SIG-M5 treated with dmso at 0.1 percent for 504 hours (cell line): ENCODE data around the gene TM4SF4.
"Not testable (repeated sequence)": the region's sequence is repeated elsewhere in the genome, so short reads cannot be mapped to it uniquely, and the experiment has no call there.

Experiments used
- DNase-seq: peaks from one replicate; lab custom pipeline; 2025; ENCODE audit not compliant: unreplicated experiment; lab: John Stamatoyannopoulos, UW

Gene TM4SF4, protein sequence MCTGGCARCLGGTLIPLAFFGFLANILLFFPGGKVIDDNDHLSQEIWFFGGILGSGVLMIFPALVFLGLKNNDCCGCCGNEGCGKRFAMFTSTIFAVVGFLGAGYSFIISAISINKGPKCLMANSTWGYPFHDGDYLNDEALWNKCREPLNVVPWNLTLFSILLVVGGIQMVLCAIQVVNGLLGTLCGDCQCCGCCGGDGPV

DNA sequence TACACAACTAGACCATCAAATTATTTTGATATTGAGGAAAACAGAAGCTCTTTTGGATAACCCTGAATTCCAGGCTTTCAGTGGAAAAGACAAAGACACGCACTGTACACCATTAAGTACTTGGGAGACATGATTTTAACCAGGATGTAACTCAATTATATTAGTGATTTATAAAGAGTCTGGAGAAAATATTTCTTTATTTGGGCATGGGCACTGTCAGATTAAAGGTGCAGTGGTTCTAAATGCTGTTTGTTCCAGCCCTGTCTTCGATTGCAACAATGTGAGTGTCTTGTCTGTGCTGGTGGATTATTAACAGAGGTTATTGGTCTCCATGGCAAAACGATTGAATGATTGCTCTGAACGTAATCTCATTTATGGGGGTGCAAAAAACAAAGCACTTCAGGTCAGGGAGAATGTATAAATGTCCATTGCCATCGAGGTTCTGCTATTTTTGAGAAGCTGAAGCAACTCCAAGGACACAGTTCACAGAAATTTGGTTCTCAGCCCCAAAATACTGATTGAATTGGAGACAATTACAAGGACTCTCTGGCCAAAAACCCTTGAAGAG lies at the start of gene TM4SF4:
Gene TM4SF4, plus strand, starts transcription at position 448 of the 568 bp plus-strand sequence. CDS start 181 bp downstream, outside the sequence.
- DNase-seq = no peak

DNA sequence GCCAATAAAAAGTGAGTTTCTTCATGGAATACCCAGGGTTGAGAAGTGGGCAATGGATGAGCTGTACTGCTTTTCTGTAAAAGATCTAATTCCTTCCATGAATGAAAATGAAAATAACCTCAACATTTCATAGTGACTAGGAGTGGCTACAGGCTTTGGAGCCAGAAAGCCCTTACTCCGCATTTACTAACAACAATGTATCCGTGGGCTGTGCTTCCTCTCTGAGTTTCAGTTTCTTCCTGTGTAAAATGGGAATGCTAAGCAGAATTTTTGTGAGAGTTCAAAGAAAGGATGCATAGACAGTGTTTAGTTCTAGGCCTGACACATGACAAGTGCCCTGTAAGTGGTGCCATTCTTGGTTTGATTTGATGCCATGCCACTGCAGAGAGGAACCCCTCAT lies 49.6 kb upstream of the TM4SF4 start:
- no peak for DNase-seq

DNA sequence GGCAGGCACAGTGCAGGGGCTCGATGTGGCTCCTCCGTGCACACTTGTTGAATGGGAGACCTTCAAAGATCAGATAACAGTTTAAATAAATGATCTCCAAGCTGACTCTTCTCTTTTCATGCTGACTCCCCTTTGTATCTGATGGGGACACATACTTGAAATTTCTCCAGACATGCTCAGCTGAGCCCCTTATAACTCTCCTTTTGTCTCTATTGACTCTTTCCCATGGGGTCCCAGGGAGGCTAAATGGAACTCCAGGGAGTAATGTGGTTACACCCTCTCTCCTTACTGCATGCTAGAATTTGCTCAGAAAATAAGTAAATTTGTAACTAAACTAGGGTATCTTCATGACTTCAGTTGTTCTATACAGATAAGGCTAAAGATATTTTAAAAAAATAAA lies 48.2 kb upstream of the TM4SF4 start:
- DNase-seq = no peak

DNA sequence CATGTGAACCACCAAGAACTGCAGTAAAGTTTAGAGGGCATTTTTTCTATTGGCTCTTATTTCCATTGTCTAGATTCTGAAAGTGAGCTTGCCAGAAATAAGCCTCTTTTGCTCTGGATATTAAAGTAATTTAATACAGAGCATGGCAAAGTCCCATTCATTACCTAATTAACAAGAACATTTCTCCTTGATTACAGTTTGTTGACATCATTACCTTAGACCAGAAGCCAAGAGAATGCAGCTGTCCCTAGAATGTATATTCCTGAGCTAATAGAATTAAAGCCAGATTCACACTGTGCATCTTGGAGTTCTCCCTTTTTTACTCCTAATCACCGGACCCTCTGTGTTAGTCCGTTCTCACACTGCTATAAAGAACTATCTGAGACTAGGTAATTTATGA lies 46.4 kb upstream of the TM4SF4 start:
- DNase-seq = no peak

DNA sequence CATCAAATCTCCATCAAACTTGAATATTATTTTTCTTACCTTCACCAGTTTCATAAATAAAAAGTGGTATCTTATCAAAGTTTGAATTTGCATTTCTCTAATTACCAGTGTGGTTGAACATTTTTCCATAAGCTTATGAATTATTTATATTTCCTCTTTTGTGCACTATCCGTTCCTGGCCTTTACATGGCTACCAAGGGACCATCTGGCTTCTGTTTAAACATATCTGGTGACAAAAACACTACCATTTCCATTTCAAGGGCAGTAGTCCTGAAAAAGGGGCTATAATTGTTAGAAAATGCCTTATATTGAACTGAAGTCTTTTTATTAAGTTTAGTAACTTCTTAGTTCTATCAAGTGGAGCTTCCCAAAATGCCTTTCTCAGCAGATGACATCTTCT lies 44.3 kb upstream of the TM4SF4 start:
- no peak for DNase-seq

DNA sequence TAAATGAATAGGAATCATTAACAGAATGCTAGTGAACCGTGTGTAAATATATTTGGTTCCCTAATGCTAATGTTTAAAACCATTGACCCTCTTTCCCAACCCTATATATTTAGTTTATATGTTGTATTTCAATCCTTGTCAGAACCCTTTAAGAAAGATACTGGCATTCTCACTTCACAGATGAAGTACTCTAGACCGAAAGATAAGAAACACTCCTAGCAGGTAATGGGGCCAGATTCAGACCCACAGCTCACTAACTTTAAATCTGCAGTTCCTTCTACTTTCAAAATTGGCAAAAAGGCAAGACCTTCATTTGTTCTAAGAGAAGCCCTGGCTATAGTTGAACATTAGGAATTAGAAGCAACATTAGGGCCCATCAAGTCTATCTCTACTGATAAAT lies 42.3 kb upstream of the TM4SF4 start:
- no peak for DNase-seq

DNA sequence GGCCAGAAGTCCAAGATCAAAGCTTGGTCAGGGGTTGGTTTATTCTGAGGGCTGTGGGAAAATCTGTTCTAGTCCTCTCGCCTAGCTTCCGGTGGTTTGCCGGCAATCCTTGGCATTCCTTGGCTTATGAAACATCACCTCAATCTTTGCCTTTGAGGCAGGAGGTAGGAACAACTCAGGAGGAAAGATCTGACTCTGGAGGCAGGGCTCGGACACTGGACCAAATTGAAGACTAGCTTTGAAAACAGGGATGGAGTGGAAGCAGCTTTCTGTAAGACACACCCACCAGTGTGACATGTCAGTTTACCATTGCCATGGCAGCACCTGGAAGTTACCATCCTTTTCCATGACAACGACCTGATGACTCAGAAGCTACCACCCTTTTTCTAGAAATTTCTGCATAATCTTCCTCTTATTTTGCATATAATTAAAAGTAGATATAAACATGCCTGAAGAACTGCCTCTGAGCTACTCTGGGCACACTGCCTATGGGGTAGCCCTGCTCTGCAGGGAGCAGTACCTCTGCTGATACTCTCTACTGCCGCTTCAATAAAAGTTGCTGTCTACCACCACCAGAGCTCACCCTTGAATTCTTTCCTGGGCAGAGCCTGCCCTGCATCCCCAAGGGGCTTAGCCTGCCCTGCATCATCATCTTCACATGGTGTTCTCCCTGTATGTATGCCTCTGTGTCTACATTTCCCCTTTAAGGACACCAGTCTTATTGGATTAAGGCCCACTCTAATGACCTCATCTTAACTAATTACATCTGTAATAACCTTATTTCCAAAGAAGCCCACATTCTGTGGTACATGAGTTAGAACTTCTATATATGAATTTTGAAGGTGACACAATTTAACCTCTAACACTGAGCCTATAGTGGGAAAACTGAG lies 38.3 kb upstream of the TM4SF4 start:
- DNase-seq = no peak

DNA sequence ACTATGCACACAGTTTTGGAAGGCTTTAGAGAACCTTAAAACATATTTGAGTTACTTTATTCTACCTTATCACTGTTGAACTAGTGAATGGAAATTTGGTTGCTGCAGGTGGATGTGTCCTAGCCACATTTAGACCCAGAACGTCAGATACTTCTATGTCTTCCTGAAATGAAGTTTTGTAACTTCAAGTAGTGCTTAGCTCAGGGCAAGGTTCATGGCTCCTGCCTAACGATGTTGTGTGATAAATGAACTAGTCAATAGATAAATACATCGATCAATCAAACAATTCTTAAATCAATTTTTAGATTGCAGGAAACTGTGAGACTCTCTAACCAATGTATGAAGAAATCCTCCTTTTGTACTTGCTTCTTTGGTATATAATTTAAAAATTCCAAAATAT lies 37.2 kb upstream of the TM4SF4 start:
- no peak for DNase-seq

DNA sequence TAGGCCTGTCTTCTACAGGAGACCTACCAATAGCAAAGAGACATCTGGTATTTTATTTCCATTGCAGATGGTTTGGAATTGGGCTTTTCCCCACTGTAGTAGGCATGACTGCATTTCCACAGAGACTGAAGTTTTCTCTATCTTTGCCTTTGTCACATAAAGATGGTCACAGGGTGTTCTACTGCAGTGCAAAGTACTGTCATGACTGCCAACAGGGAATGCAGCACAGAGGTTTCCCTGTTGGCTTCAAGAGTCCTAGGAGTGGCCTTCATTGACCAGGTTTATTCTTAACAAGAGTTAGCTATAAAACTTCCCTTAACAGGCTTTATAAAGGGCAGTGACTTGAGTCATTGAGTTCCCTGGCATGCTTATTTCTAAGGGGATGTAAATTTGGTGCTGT lies 36.8 kb upstream of the TM4SF4 start:
- no peak for DNase-seq

DNA sequence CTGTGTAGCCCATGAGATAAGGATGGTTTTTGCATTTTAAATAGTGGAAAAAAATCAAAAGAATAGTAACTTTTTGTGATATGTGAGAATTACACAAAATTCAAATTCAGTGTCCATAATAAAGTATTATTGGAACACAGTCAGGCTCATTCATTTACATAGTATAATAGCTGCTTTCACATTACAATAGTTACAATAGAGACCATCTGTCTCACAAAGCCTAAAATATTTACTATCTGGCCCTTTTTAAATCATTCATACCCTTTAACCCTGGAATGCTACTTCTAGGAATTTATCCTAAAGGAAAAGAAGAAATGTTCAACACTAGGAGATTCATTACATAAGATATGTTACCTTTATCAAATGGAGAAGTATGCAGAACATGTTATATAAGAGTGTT lies 35.5 kb upstream of the TM4SF4 start:
- DNase-seq = no peak

DNA sequence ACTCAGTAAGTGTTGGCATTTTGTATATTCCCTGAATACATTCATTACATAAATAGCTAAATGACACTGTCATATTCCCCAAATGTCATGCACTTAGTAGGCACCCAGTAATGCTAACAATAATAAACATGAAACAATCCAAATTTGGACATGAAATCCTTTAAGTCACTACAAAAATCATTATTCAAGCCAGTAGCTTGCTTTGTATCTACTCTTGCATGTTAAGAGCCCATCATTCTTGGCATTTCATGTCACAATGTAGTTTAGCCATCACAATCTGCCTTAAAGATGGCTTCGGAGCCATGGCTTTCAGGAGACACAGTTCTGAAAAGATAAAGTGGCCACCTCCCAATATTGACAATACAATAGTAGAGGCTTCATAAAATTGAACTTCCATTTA lies 32.9 kb upstream of the TM4SF4 start:
- DNase-seq = no peak

DNA sequence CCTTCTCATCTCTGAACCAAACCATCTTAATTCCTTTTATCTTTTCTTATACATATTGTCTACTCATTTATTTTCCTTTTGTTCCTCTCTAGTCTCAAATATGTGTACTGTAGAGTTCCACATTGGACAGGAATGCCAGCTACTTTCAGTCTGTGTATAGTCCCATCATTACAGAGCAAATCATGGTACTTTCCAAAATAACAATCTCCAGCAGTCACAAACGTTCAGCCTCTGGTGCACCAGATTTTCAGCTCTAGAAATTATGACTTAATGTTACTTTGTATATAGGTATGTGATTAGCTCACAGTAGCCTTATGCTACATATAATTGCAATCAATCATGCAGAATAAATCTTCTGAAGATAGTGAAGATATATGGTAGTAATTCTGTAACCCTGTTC lies 32.5 kb upstream of the TM4SF4 start:
- DNase-seq = no peak

DNA sequence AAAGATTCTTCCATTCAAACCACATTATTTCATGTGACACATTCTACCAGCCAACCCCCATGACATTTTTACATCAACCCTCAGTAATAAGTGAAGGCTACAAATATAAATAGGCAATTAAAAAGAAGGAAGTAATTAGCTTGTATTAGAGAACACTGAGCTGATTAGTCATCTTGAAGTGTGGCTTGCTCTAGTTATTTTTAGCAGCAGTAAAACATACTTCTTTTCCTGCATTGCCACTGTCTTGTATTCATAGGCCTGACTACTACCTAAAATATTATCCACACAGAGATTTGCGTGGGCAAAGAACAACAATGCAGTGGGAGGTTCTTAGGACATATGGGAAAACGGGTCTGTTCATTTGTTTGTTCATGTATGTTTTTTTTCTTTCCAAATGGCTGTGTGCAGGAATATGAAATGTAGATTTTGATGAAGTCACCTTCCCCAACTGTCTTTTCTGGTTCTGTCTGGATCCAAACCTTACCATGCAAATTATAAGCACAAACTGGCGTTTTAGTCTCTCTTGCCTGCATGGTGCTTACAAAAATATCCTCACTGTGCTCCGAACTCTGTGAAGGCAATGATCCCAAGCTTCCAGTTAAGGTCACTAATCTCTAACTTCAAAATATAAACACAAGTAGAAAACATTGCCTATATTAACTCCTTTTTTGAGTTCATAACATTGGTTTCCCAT lies 31.5 kb upstream of the TM4SF4 start:
- DNase-seq = peak; percentile 31

DNA sequence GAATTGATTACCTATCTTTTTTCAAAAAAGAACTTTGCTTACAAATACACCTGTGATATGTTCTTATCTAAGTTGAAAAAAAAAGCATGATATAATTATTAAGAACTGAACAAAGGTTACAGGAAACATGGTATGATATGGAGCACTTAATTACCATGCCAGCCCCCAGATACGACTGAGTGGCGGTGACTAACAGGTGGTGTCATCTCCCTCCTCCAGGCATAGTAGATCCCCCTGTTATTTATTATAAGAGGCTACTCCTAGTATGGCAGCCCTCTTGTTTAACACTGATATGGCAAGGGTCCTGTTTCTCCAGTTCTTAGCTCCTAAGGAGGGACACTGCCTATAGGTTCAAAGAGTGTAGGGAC lies 31.0 kb upstream of the TM4SF4 start:
- no peak for DNase-seq

DNA sequence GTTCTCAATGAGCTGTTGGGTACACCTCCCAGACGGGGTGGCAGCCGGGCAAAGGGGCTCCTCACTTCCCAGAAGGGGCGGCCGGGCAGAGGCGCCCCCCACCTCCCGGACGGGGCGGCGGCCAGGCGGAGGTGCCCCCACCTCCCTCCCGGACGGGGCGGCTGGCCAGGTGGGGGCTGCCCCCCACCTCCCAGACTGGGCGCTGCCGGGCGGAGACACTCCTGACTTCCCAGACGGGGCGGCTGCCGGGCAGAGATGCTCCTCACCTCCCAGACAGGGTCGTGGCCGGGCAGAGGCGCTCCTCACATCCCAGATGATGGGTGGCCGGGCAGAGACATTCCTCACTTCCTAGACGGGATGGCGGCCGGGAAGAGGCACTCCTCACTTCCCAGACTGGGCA lies 29.6 kb upstream of the TM4SF4 start:
- not testable (repeated sequence) for DNase-seq

DNA sequence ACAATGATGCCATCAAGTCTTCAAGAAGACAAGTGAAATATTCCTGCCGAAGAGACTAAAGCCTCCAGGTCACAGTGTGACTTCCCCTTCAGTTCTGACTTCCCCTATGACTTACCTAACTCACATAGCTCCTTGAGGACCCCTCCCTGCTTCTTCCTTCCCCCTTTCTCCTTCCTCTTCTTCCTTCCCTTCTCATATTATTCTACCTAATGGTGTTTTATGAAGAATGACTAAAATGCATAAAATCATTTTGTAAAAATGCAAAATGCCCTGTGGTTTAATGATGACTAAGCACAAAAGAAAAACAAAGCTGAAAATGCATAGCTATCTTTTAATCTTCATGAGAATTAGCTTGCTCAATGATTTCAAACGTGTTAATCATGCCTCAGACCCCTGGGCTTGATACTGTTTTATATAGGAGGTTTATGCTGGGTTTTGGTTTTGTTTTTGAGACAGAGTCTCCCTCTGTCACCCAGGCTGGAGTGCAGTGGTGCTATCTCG lies 26.1 kb upstream of the TM4SF4 start:
- peak; percentile 75 for DNase-seq

DNA sequence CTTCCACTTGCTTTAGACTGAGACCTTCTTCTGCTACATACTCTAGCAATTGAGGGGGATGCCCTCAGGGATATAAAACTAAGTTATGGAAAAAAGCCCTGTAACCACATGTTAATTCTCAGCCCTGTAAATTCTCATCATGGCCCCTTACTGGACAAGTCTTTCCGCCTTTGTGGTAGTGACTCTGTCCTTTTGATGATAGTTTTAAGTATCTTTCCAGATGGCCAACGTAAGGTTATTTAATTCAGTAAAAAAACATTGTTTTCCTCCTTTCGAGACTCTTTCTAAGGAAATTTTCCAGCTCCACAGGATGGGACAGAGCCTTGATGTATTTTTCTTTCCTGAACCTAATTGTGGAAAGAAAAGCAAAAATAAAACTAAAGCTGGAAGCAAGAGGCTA lies 25.3 kb upstream of the TM4SF4 start:
- DNase-seq = no peak

DNA sequence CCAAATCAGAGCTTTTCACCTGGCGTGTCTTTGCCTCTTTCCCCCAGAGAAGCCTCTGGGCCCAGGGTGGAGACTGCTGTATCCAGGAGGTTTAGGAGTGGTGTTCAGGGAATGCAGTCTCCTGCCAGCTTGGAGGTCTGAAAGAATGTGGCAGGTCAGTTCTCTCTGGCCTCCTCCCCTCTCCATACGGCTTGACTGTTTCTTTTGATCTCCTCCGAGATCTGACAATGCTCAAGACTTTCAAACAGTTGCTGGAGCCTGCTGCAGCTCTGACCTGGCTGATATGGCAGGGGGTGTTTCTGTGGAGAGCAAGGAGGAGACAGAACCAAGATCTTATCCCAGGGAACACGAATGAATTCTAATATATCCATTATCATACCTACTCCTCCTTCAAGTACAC lies 24.7 kb upstream of the TM4SF4 start:
- DNase-seq = no peak

DNA sequence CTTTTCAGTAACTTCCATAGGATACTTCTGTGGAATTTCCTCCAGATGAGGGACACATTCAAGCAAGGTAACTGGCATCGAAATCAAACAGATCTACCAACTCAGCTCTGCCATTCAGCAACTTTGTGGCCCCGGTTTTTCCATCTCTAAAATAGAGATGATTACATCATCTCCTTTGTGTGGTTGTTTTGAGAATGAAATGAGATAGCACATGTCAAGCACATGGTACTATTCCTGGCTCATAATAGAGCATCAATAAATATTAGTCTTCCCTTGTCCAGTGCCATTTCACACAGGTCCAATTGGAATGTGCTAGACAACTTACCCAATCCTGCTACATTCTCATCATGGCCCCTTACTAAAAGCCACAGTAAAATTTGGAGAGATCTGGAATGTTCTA lies 24.2 kb upstream of the TM4SF4 start:
- DNase-seq = no peak

DNA sequence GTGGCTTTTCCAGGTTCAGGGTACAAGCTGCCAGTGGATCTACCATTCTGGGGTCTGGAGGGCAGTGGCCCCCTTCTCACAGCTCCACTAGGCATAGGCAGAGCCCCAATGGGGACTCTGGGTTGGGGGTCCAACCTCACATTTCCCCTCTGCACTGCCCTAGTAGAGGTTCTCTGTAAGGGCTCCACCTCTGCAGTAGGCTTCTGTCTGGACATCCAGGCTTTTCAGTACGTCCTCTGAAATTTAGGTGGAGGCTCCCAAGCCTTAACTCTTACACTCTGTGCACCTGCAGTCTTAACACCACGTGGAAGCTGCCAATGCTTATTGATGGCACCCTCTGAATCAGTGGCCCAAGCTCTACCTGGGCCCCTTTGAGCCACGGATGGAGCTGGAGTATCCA lies 22.5 kb upstream of the TM4SF4 start:
- DNase-seq = no peak

DNA sequence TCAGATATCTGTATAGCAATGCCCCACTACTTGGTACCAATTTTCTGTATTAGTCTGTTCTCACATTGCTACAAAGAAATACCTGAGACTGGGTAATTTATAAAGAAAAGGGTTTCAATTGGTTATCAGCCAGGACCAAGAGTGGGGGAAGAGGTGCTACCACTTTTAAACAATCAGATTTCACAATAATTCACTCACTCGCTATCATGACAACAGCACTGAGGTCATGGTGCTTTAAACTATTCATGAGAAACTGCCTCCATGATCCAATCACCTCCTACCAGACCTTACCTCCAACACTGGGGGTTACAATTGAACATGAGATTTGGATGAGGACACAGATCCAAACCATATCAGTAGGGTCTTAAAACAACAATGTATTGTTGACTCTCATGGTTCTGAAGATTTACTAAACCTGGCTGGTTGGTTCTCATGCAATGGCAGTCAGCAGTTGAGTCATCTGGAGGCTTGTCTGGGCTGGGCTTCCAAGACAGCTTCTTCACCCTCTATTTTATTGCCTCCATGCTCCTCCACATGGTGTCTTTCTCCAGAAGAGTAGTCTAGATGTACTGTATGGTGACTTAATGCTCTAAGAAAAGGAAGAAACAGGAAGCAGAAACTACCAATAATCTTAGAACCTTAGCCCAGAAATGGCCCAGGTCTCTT lies 21.2 kb upstream of the TM4SF4 start:
- DNase-seq = peak; percentile 14
